NCI-H748 (cell line): ENCODE data around the gene PDZK1IP1.
"Not testable (repeated sequence)": the region's sequence is repeated elsewhere in the genome, so short reads cannot be mapped to it uniquely, and the experiment has no call there.

Experiments
- DNase-seq: peaks from one replicate; lab custom pipeline; 2025; ENCODE audit not compliant: unreplicated experiment; lab: John Stamatoyannopoulos, UW

Gene PDZK1IP1

GRCh38 chr1:47181955-47182675 lies 7.7 kb downstream of the PDZK1IP1 start:
- no peak for DNase-seq

GRCh38 chr1:47181095-47181954 lies 8.5 kb downstream of the PDZK1IP1 start:
- DNase-seq: no peak

GRCh38 chr1:47180603-47181094 lies 9.2 kb downstream of the PDZK1IP1 start:
- DNase-seq: no peak

GRCh38 chr1:47179988-47180563 lies 9.8 kb downstream of the PDZK1IP1 start:
- DNase-seq: no peak

GRCh38 chr1:47179017-47179987 lies 10.5 kb downstream of the PDZK1IP1 start:
- DNase-seq: peak; percentile 92

GRCh38 chr1:47178654-47179016 lies 11.2 kb downstream of the PDZK1IP1 start:
- no peak for DNase-seq

GRCh38 chr1:47178020-47178419 lies 11.8 kb downstream of the PDZK1IP1 start:
- DNase-seq: no peak

- DNase-seq: peak; percentile 50
Observed at GRCh38 chr1:47175227-47175934, 14.5 kb downstream of the PDZK1IP1 start.

- DNase-seq: no peak
Observed at GRCh38 chr1:47174656-47175020, 15.2 kb downstream of the PDZK1IP1 start.

GRCh38 chr1:47172782-47173181 lies 17.1 kb downstream of the PDZK1IP1 start:
- no peak for DNase-seq

GRCh38 chr1:47164552-47164951 lies 25.3 kb downstream of the PDZK1IP1 start:
- DNase-seq: no peak

GRCh38 chr1:47161298-47162040 lies 28.4 kb downstream of the PDZK1IP1 start:
- DNase-seq: no peak

GRCh38 chr1:47160716-47161115 lies 29.1 kb downstream of the PDZK1IP1 start:
- no peak for DNase-seq

- not testable (repeated sequence) for DNase-seq
Observed at GRCh38 chr1:47157957-47158356, 31.9 kb downstream of the PDZK1IP1 start.

- DNase-seq: not testable (repeated sequence)
Observed at GRCh38 chr1:47156457-47156856, 33.4 kb downstream of the PDZK1IP1 start.

GRCh38 chr1:47149162-47149561 lies 40.7 kb downstream of the PDZK1IP1 start:
- peak; percentile 43 for DNase-seq

GRCh38 chr1:47147047-47147785 lies 42.6 kb downstream of the PDZK1IP1 start:
- DNase-seq: no peak

- DNase-seq: not testable (repeated sequence)
Observed at GRCh38 chr1:47146495-47146894, 43.3 kb downstream of the PDZK1IP1 start.

- DNase-seq: peak; percentile 29
Observed at GRCh38 chr1:47143654-47144053, 46.2 kb downstream of the PDZK1IP1 start.
